RWPE1 (cell line): ENCODE measurements around the gene HNRNPUL1.

Experiments
- CTCF ChIA-PET: fragments of 350-600 bp; sonication (Branson Sonifier 250); formaldehyde crosslinking; extraction: SDS; loops from one replicate; lab custom pipeline; 2021; lab: Yijun Ruan, JAX
- POLR2A ChIA-PET: fragments of 400-600 bp; formaldehyde crosslinking; extraction: SDS; loops from one replicate; lab custom pipeline; 2020; ENCODE audit warnings: antibody characterized with exemption; ENCODE audit not compliant: low non-redundant PET; lab: Yijun Ruan, JAX
- DNase-seq: peaks from one replicate; pipeline ENCODE4 v3.0.0; 2012; ENCODE audit warnings: low spot score
- H3K27ac ChIP-seq: fragments of 450-650 bp; 2 replicates; pipeline ENCODE4 v1.5.1; 2017
- TF ChIP-seq, protein P1 (sequence below): fragments of 450-650 bp; conservative IDR thresholded peaks from 2 replicates; pipeline ENCODE4 v1.5.1; 2017; ENCODE audit warnings: low read depth, mild to moderate bottlenecking

Gene HNRNPUL1

DNA sequence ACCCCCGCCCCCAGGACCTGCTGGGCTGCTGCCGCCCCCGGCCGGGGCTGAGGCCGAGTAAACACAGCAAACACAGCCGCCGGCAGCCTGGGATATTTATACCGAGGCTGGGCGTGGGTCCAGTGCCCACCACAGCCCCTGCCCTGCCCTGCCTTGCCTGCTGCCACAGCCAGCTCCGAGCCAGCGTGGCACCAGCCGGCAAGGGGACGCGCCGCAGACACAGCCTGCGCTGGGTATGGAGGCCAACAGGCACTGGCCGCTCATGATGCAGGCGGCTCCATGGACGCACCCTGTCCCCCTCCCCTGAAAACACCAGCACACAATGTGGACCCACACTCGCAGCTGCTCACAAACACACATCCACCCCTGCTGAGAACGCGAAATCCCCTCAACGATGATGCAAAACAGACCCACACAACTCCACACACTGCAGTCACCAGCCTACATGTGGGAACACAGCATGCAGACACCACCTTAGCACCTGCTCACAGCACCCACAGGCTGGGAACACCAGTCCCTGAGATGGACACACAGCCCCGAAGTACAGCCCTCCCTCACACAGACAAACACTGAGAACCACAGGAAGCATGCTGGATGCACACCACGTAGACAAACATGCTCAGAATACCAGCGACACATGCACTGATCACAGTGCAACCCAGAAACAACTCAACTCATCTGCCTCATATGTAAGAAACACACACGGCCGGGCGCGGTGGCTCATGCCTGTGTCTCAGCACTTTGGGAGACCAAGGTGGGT lies 62.0 kb downstream of the HNRNPUL1 start:
- CTCF ChIA-PET, result no interaction called here
- POLR2A ChIA-PET, result interaction anchor here (0.6 kb wide), 1 partner anchor 64 kb away, joined by 13 read pairs; no protein-coding TSS in a partner anchor
- no peak for DNase-seq
- H3K27ac ChIP-seq, result peak overlapping the region; percentile 97
- TF ChIP-seq, protein P1, sequence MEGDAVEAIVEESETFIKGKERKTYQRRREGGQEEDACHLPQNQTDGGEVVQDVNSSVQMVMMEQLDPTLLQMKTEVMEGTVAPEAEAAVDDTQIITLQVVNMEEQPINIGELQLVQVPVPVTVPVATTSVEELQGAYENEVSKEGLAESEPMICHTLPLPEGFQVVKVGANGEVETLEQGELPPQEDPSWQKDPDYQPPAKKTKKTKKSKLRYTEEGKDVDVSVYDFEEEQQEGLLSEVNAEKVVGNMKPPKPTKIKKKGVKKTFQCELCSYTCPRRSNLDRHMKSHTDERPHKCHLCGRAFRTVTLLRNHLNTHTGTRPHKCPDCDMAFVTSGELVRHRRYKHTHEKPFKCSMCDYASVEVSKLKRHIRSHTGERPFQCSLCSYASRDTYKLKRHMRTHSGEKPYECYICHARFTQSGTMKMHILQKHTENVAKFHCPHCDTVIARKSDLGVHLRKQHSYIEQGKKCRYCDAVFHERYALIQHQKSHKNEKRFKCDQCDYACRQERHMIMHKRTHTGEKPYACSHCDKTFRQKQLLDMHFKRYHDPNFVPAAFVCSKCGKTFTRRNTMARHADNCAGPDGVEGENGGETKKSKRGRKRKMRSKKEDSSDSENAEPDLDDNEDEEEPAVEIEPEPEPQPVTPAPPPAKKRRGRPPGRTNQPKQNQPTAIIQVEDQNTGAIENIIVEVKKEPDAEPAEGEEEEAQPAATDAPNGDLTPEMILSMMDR, result no peak

DNA sequence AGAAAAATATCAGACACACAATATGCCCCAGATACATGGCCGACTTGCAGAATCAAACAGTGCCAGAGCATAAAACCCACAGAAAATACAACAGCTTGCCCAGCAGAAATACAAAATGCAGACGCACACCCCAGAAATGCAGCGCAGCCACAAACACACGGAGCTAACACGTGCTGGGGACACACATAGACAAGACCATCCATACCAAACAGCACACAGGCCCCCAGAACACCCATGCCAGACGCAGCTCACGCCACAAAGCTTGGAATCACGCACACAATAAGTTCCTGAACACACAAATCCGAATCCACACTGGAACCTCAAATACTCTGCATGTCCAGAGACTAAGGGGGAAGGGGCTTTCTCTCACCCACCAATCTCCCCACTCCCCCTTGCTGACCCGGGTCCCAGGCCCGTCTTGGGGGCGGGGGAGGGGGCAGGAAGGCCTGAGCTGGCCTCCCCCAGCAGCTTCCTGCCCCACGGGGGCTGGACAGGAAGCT lies 63.0 kb downstream of the HNRNPUL1 start:
- no peak for DNase-seq
- POLR2A ChIA-PET, result interaction anchor here (1.3 kb wide), 1 partner anchor 25 kb away, joined by 7 read pairs; no protein-coding TSS in a partner anchor
- CTCF ChIA-PET, result interaction anchor here (0.7 kb wide), 1 partner anchor 18 kb away, joined by 3 read pairs; no protein-coding TSS in a partner anchor
- H3K27ac ChIP-seq, result peak overlapping the region; percentile 97
- TF ChIP-seq, protein P1, result no peak

DNA sequence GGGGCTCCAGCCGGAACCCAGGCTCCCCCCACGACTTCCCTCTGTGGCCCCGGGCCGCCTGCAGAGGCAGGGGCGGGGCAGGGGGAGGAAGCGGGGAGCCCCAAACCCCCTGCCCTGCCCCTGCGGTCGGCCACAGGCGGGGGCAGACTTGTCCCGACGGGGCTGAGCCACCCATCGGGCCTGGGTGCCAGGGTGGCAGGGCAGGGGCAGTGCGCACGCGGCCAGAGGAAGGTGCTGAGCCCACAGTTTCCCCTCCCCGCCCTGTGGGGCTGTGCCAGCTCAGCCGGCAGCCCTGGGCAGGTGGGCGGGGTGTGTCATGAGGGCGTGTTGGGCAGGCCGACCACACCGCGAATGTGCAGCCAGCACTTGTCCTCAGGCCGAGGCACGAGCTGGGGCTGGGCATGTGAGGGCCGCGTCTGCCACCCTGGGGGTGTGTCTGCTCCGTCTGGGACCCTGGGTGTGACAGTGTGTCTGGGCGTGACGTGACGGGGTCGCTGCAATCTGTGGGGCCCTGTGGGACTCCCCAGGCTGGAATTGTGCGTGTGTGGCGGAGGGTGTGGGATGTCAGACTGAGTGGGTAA lies 63.5 kb downstream of the HNRNPUL1 start:
- CTCF ChIA-PET, result interaction anchor here (0.5 to 0.7 kb wide), 2 partner anchors 19 to 27 kb away, joined by 3 read pairs; no protein-coding TSS in a partner anchor
- TF ChIP-seq, protein P1, result no peak
- H3K27ac ChIP-seq, result peak overlapping the region; percentile 97
- DNase-seq, result peak; percentile 92
- POLR2A ChIA-PET, result interaction anchor here (1.3 kb wide), 1 partner anchor 24 kb away, joined by 7 read pairs; no protein-coding TSS in a partner anchor

DNA sequence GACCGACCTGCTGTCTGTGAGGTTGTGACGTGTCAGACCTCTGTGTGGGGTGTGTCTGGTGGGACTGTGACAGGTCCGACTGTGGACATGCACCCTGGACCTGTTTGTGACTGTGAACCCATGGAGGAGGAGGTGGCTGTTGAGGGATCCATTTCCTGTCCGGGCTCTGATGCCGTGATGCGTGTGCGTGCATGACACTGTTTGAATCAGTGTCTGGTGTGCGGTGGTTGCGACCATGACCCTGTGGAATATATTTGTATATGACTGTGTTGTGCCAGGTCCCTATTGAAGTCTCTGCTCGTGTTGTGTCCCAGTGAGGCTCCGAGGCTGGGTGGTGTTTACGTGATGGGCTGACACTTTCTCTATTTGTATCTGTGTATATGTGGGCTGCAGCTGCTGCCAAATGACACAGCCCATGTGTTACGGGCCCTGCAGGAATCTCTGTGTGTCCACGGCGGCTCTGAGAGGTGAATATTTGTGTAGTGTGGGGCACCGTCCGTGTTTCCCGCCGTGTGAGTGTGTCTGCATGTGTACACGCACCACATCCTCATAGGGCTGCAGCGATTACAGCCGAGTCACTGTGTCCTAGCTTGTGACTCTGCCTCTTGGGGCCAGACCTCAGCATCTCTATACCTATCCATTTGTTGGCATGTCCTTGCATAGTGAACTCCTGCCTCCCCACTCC lies 64.1 kb downstream of the HNRNPUL1 start:
- H3K27ac ChIP-seq, result peak overlapping the region; percentile 97
- TF ChIP-seq, protein P1, result no peak
- ChIA-PET CTCF (interaction anchor here (0.5 to 0.7 kb wide), 2 partner anchors 27 to 37 kb away, joined by 3 read pairs; no protein-coding TSS in a partner anchor), POLR2A (interaction anchor here (1.3 kb wide), 1 partner anchor 23 kb away, joined by 7 read pairs; no protein-coding TSS in a partner anchor)
- no peak for DNase-seq

DNA sequence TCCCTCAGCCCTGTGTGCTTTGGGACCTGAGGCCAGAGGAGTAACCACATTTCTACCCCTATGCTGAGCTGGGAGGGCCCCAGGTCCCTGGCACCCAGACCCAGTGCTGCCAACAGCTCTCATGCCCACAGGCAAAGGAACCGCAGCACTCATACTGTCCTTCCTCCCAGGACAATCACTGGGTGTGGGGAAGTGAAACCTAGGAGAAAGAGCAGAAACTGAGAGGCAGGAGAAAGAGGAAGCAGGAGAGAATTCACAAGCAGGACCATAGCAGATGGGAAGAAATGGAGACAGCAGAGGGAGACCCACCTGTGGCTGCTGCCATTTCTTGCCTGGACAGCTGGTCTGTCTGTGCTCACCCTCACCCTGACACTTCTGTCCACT lies 64.7 kb downstream of the HNRNPUL1 start:
- DNase-seq, result no peak
- ChIA-PET CTCF (interaction anchor here (0.7 kb wide), 1 partner anchor 36 kb away, joined by 3 read pairs; no protein-coding TSS in a partner anchor), POLR2A (no interaction called here)
- TF ChIP-seq, protein P1, result no peak
- peak overlapping the region; percentile 97 for H3K27ac ChIP-seq

DNA sequence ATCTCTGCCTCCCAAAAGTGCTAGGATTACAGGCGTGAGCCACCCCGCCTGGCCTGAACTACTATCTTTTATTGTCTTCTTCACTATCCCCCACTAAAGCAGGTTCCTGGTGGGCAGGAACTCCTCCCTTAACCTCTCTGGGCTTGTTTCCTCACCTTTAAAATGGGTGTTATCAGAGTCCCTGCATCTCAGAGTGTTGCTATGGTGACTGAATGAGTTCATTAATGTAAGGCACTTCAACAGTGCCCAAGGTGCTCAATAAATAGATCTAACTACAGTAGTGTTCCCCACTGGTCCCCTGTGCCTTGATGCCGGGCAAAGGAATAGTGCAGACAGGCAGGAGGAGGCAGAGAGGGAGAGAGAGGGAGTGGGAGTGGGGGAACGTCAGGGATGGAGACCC lies 66.3 kb downstream of the HNRNPUL1 start:
- H3K27ac ChIP-seq, result peak overlapping the region; percentile 97
- TF ChIP-seq, protein P1, result no peak
- ChIA-PET POLR2A (no interaction called here), CTCF (no interaction called here)
- no peak for DNase-seq
